Activated CD8-positive, alpha-beta memory T cell treated with anti-CD3 and anti-CD28 coated beads, Interleukin-2, amount 50 U/mL, for 24 hours (primary cell): Measurements from ENCODE around the gene ADH4.
A peak's percentile ranks its signal among the peaks of the same experiment; 100 is the strongest.
"Not testable (repeated sequence)": the region's sequence is repeated elsewhere in the genome, so short reads cannot be mapped to it uniquely, and the experiment has no call there.

Experiments
- DNase-seq: peaks from one replicate; pipeline ENCODE4 v3.0.0-alpha.2; 2020; ENCODE audit errors: extremely low read depth

ADH4 gene

GRCh38 chr4:99134586-99134985, 9.5 kb downstream of the ADH4 start:
- no peak for DNase-seq

- no peak for DNase-seq
Measured at GRCh38 chr4:99131378-99131777, 12.7 kb downstream of the ADH4 start.

GRCh38 chr4:99126376-99126775, 17.7 kb downstream of the ADH4 start:
- no peak for DNase-seq

GRCh38 chr4:99121008-99121407, 23.1 kb downstream of the ADH4 start:
- DNase-seq, result no peak

GRCh38 chr4:99120501-99120900, 23.6 kb downstream of the ADH4 start:
- no peak for DNase-seq

- DNase-seq, result no peak
Measured at GRCh38 chr4:99117876-99118693, 26.0 kb downstream of the ADH4 start.

- not testable (repeated sequence) for DNase-seq
Measured at GRCh38 chr4:99117122-99117841, 26.8 kb downstream of the ADH4 start.

GRCh38 chr4:99109286-99109685, 34.8 kb downstream of the ADH4 start:
- not testable (repeated sequence) for DNase-seq

- DNase-seq, result no peak
Measured at GRCh38 chr4:99104153-99104552, 39.9 kb downstream of the ADH4 start.

GRCh38 chr4:99103166-99103565, 40.9 kb downstream of the ADH4 start:
- DNase-seq, result no peak

- no peak for DNase-seq
Measured at GRCh38 chr4:99102634-99103033, 41.5 kb downstream of the ADH4 start.

- DNase-seq, result no peak
Measured at GRCh38 chr4:99100876-99101275, 43.2 kb downstream of the ADH4 start.

- DNase-seq, result not testable (repeated sequence)
Measured at GRCh38 chr4:99099814-99100213, 44.3 kb downstream of the ADH4 start.

- DNase-seq, result no peak
Measured at GRCh38 chr4:99099311-99099710, 44.8 kb downstream of the ADH4 start.

- DNase-seq, result not testable (repeated sequence)
Measured at GRCh38 chr4:99091841-99092240, 52.3 kb downstream of the ADH4 start.

GRCh38 chr4:99091216-99091575, 52.9 kb downstream of the ADH4 start:
- DNase-seq, result no peak

GRCh38 chr4:99090481-99091215, 53.4 kb downstream of the ADH4 start:
- no peak for DNase-seq

GRCh38 chr4:99088481-99089365, 55.4 kb downstream of the ADH4 start, which contains the start of gene ADH5:
Gene ADH5 (minus strand): TSS chr4:99088788. CDS start chr4:99088700, 88 bp downstream.
- peak; percentile 78 for DNase-seq

GRCh38 chr4:99088023-99088449, 56.1 kb downstream of the ADH4 start:
- no peak for DNase-seq

GRCh38 chr4:99084595-99084994, 59.5 kb downstream of the ADH4 start:
- DNase-seq, result no peak

- DNase-seq, result no peak
Measured at GRCh38 chr4:99082192-99082591, 61.9 kb downstream of the ADH4 start.
